Body of pancreas (tissue), 4 donors: ENCODE measurements around the gene MAGEB2. TPM values are rescaled to one million over a fixed set of nuclear protein-coding genes. Genes with fewer than 3 reads are reported as not detected.

ENCODE experiments used
- ATAC-seq: fragments of 150-250 bp; one replicate; pipeline ENCODE4 v1.9.1; 2016
- DNase-seq, 4 donors: peaks; one replicate each; pipeline ENCODE4 v3.0.0-alpha.2; 2019
- H3K27ac ChIP-seq, 4 donors: fragments of 200-600 bp; sonication (generic); 1 replicate in 3 of 4; 2 replicates in 1 of 4; pipeline versions ENCODE4 v1.5.1 to v1.6.1; 2016 to 2019; ENCODE audit warnings: mild to moderate bottlenecking in 1 of 4, mixed read lengths in 1 of 4, moderate library complexity in 1 of 4
- H3K27me3 ChIP-seq, 2 donors: fragments of 200-600 bp; sonication (generic); one replicate each; pipeline ENCODE4 v1.6.0; 2016; ENCODE audit warnings: mild to moderate bottlenecking in 1 of 2
- H3K36me3 ChIP-seq, 2 donors: fragments of 200-600 bp; sonication (generic); replicated peaks in 1 of 2; 2 replicates each; pipeline ENCODE4 v1.5.1; 2016; ENCODE audit warnings: low read depth in 2 of 2; ENCODE audit not compliant: insufficient read depth in 1 of 2
- H3K4me1 ChIP-seq: fragments of 200-600 bp; sonication (generic); one replicate; pipeline ENCODE4 v1.6.0; 2016
- H3K4me3 ChIP-seq, 2 donors: fragments of 200-600 bp; sonication (generic); 1 replicate in 1 of 2; 2 replicates in 1 of 2; pipeline ENCODE4 v1.5.1; 2016 to 2019
- H3K9me3 ChIP-seq, 3 donors: fragments of 200-600 bp; sonication (generic); 1 replicate in 2 of 3; 2 replicates in 1 of 3; pipeline ENCODE4 v1.5.1; 2016
- CTCF ChIP-seq, 7 experiments: fragments of 450-650 bp in 4 of 7; fragments of 200-600 bp in 3 of 7; sonication (generic) in 3 of 7; IDR thresholded peaks; one replicate each; pipeline ENCODE4 v1.5.1; 2016 to 2019; ENCODE audit warnings: antibody characterized with exemption in 7 of 7
- POLR2A ChIP-seq, 3 donors: fragments of 450-650 bp; IDR thresholded peaks; one replicate each; pipeline ENCODE4 v1.6.1; 2016; ENCODE audit warnings: antibody characterized with exemption in 3 of 3, mild to moderate bottlenecking in 2 of 3
- WGBS, 2 donors: methylation state at CpG; one replicate each; pipeline ENCODE4 v1.1.5; 2017; 5-methylcytosine and 5-hydroxymethylcytosine counted together
- intact Hi-C: fragments of 100-400 bp; cut with DNase I; formaldehyde crosslinking; loops from one replicate; pipeline ENCODE4 v1.15.1; 2023
- total RNA-seq, 2 donors: library from RNA; depleted of rRNA; stranded (reverse); fragments of >200 nt; gene quantifications; one replicate each; pipeline ENCODE4 v1.1.0, GENCODE V29; 2016

Gene MAGEB2
- total RNA-seq, 2 donors from 2014 or later = not detected

GRCh38 chrX:30246769-30247489, 31.6 kb downstream of the MAGEB2 start, which contains the start of gene MAGEB1:
Gene MAGEB1 (plus strand): TSS chrX:30247146. CDS start chrX:30250494, 3,348 bp downstream.
- 84 to 89% methylated on average over 10 to 12 of the region's 38 CpGs for WGBS, 2 donors
- H3K4me3 ChIP-seq = no peak within 1 kb of the TSS
- TF ChIP-seq CTCF (IDR thresholded peaks at IDR 0.05) (no peak), POLR2A (IDR thresholded peaks at IDR 0.05) (no peak)
- H3K9me3 ChIP-seq = no peaks in the 10 kb centered on the region
- H3K4me1 ChIP-seq = no peaks in the 10 kb centered on the region
- intact Hi-C loops = no loop called here
- H3K27ac ChIP-seq = no peak within 1 kb of the TSS
- no peaks in the 10 kb centered on the region for H3K36me3 ChIP-seq
- ATAC-seq = no peak
- H3K27me3 ChIP-seq = no peaks in the 10 kb centered on the region
- no peak for DNase-seq

GRCh38 chrX:30248854-30249253, 33.5 kb downstream of the MAGEB2 start:
- no peak for TF ChIP-seq CTCF (IDR thresholded peaks at IDR 0.05)
- no peak for TF ChIP-seq POLR2A (IDR thresholded peaks at IDR 0.05)

DNA sequence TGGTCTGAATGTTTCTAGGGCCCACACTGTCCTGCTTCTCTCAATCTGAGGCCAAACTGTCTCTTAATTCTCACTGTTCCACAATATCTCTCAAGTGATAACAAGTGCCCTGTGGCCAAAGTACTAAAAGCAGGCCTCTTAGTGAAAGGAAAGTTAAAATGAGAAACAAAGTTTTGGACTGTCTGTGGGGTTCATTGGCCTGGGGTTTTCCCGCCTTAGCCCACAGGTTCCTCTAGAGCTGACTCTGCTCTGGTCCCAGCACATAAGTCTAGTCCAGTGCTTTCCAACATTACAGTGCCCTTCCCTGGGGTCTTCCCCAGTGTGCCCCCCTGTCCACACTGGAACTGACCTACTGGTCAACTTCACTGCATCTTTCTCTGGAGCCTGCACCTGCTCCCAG, 37.9 kb downstream of the MAGEB2 start:
- Histone ChIP-seq H3K4me1 (no peaks in the 10 kb centered on the region), H3K4me3 (no peak overlapping the region), H3K36me3 (no peaks in the 10 kb centered on the region), H3K27me3 (no peaks in the 10 kb centered on the region), H3K9me3 (no peaks in the 10 kb centered on the region), H3K27ac (no peak overlapping the region)
- no peak for TF ChIP-seq POLR2A (IDR thresholded peaks at IDR 0.05)
- TF ChIP-seq CTCF (IDR thresholded peaks at IDR 0.05) = no peak
- WGBS, 2 donors = 90 to 100% methylated on average over 1 of the region's 1 CpG
- intact Hi-C loops = no loop called here
- DNase-seq (no peak), ATAC-seq (no peak)

More at GRCh38 chrX:30248854-30249253, 33.5 kb downstream of the MAGEB2 start:
- H3K9me3 ChIP-seq = no peaks in the 10 kb centered on the region
- no peaks in the 10 kb centered on the region for H3K27me3 ChIP-seq
- no peaks in the 10 kb centered on the region for H3K4me1 ChIP-seq
- ATAC-seq (no peak), DNase-seq (no peak)
- H3K36me3 ChIP-seq = no peaks in the 10 kb centered on the region
- H3K4me3 ChIP-seq = no peak overlapping the region
- H3K27ac ChIP-seq = no peak overlapping the region
- WGBS, 2 donors = 50 to 53% methylated on average over 3 to 4 of the region's 4 CpGs
- intact Hi-C loops = no loop called here

DNA sequence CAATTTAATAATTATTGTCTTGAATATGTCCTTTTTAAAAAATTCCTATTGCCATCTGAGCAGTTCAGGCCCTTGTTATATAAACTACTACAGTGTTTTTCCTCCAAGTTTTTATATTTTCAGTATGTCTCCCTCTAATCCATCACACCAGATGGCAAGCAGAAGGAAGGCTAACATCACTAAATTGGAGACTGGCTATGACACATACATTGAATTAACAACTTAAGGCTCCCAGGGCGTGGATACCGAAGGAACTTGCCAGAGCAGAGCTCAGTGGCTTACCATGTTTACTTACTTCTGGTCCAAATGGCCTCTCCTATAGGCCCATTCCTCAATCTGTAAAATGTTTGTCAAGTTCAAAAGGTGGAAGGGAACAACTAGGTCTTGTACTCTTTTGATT, 44.6 kb downstream of the MAGEB2 start:
- DNase-seq (no peak), ATAC-seq (no peak)
- Histone ChIP-seq H3K4me3 (no peak overlapping the region), H3K9me3 (no peaks in the 10 kb centered on the region), H3K27ac (no peak overlapping the region), H3K27me3 (no peaks in the 10 kb centered on the region), H3K36me3 (no peaks in the 10 kb centered on the region), H3K4me1 (no peaks in the 10 kb centered on the region)
- intact Hi-C loops = no loop called here
- 75 to 89% methylated on average over 2 of the region's 2 CpGs for WGBS, 2 donors
- TF ChIP-seq CTCF (IDR thresholded peaks at IDR 0.05) = no peak
- no peak for TF ChIP-seq POLR2A (IDR thresholded peaks at IDR 0.05)

- no peaks in the 10 kb centered on the region for H3K36me3 ChIP-seq
- ATAC-seq = no peak
- intact Hi-C loops = no loop called here
Measured at GRCh38 chrX:30261012-30261411, 45.6 kb downstream of the MAGEB2 start.

More at GRCh38 chrX:30261012-30261411, 45.6 kb downstream of the MAGEB2 start:
- Histone ChIP-seq H3K27ac (no peak overlapping the region), H3K4me3 (no peak overlapping the region), H3K27me3 (no peaks in the 10 kb centered on the region), H3K9me3 (no peaks in the 10 kb centered on the region), H3K4me1 (no peaks in the 10 kb centered on the region)
- TF ChIP-seq POLR2A (IDR thresholded peaks at IDR 0.05) (no peak), CTCF (IDR thresholded peaks at IDR 0.05) (no peak)
- no peak for DNase-seq
